Measurements from ENCODE around the gene WEE2.

The WEE2 gene

DNA sequence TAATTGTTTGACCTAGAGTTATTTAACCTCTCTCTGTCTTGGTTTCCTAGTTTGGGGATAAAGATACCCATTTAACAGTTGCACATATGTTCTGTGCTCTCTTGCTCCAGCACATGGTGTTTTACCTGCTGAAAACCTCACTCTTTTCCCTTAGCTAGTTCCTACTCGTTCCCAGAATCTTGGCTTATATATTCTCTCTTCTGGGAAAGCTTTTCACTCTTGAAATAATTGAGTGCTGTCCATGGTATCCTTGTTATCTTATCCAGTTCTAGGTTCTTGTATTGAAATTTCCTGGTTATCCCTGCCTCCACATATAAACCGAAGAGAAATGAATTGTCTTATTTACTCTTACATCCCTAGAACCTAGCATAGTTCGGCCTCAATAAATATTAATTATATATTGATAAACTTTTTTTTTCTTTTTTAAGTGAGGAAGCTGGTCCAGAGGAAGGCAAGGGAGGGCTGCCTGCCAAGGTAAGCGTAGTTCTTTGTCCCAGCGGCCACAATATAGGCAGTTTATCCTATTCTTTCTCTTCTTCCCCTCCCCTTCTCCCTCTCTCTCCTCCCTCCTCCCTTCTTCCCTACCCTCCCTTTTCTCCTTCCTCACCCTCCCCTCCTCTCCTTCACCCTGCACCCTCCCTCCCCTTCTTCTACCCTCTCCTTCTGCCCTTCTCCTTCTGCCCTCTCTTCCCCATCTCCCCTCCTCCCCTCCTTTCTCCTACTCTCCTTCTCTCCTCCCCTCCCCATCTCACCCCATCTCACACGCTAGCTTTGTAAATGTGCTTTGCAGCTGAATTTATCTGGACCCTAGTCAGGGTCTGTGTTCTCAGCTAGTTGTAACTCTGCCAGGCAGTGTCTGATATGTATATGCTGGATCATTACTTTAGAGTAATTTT is 7.9 kb downstream of the WEE2 start:
- H3K4me3 ChIP-seq (replicated peaks in 1 of 2; ENCODE audit: low read depth in 2 of 2, low read length in 2 of 2): no peak overlapping the region
- DNase-seq (ENCODE audit: low read depth in 2 of 2): no peak
- TF ChIP-seq, protein P1, sequence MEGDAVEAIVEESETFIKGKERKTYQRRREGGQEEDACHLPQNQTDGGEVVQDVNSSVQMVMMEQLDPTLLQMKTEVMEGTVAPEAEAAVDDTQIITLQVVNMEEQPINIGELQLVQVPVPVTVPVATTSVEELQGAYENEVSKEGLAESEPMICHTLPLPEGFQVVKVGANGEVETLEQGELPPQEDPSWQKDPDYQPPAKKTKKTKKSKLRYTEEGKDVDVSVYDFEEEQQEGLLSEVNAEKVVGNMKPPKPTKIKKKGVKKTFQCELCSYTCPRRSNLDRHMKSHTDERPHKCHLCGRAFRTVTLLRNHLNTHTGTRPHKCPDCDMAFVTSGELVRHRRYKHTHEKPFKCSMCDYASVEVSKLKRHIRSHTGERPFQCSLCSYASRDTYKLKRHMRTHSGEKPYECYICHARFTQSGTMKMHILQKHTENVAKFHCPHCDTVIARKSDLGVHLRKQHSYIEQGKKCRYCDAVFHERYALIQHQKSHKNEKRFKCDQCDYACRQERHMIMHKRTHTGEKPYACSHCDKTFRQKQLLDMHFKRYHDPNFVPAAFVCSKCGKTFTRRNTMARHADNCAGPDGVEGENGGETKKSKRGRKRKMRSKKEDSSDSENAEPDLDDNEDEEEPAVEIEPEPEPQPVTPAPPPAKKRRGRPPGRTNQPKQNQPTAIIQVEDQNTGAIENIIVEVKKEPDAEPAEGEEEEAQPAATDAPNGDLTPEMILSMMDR (IDR thresholded peaks at IDR 0.05; ENCODE audit: low read depth, low read length): no peak

DNA sequence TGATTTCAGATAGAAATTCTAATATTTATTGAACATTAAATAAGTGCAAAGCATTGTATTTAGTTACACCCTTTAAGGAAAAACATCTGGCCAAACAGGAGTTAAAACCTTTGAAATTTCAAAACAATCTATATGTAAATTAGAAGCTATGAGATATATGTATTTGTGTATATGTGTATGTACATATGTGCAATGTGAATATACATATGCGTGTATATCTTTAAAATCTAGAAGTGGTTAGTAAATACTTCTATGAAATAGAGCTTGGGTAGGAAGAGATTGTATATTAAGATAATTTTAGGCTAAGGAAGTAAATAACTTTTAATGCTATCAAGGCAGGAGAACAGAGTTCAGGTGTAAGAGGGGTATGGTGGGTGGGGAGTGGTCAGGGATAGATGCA is 9.3 kb downstream of the WEE2 start:
- H3K4me3 ChIP-seq (replicated peaks in 1 of 2; ENCODE audit: low read depth in 2 of 2, low read length in 2 of 2): no peak overlapping the region
- no peak for DNase-seq (ENCODE audit: low read depth in 2 of 2)
- TF ChIP-seq, protein P1 (IDR thresholded peaks at IDR 0.05; ENCODE audit: low read depth, low read length): no peak

DNA sequence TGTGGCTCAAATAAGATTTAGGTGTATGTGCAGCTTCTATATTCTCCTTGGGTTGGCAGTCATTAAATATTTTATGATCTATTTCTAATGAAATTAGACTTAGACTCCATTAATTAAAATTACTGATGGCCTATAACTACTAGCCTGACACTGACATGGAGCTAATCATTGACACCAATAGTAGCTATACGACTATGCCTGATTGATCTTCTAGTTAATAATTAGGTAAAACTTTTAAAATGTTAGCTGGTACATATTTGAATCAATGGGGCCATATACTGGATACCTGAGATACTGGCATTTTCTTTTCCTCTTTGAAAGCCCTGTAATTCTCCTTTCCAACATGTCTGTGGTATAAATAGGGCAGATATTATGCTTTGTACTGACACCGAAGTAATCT is 14.4 kb downstream of the WEE2 start:
- no peak overlapping the region for H3K4me3 ChIP-seq (replicated peaks in 1 of 2; ENCODE audit: low read depth in 2 of 2, low read length in 2 of 2)
- no peak for DNase-seq (ENCODE audit: low read depth in 2 of 2)
- TF ChIP-seq, protein P1 (IDR thresholded peaks at IDR 0.05; ENCODE audit: low read depth, low read length): no peak

DNA sequence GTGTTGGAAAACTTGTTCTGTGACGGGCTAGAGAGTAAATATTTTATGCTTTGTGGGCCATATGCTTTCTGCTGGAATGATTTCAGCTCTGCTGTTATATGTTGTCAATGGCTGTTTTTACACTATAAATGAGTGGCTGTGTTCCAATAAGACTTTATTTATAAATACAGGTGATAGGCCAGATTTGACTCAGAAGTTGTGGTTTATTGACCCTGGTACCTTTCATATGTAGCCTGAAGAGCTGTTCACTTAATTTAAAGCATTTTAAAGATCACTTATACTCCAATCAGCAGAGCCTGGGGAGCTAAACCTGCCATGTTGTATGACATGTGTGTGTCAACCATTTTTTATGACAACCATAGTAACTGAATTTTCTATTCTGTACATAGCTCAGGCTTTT is 20.9 kb downstream of the WEE2 start:
- no peak for DNase-seq (ENCODE audit: low read depth in 2 of 2)
- H3K4me3 ChIP-seq (replicated peaks in 1 of 2; ENCODE audit: low read depth in 2 of 2, low read length in 2 of 2): no peak overlapping the region
- TF ChIP-seq, protein P1 (IDR thresholded peaks at IDR 0.05; ENCODE audit: low read depth, low read length): no peak

DNA sequence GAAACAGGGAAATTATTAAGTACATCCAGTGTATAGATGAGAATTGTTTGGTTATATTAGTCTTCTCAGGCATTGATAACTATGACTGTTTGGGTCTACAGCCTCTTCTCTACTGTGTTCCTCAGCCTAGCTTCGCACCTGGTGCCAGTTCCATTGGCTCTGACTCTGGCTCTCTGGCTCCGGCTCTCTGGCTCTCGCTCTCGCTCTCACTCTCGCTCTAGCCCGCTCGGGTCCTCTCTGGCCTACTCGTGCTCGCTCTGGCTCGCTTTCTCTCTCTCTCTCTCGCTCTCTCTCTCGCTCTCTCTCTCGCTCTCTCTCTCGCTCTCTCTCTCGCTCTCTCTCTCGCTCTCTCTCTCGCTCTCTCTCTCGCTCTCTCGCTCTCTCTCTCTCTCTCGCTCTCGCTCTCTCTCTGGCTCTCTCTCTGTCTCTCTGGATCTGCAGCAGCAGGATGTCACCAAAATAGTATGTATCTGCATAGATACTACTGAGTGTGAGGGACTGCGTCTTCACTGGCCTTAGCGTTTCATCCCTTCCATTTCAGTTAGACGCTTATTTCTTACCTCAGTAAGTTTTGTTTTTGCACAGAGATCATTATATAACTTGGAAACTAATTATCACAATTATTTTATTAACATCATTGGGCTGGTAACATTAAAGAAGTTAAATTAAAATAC is 23.5 kb downstream of the WEE2 start:
- H3K4me3 ChIP-seq (replicated peaks in 1 of 2; ENCODE audit: low read depth in 2 of 2, low read length in 2 of 2): no peak overlapping the region
- peak in 1 of 2 donors; percentile 7 for DNase-seq (ENCODE audit: low read depth in 2 of 2)
- TF ChIP-seq, protein P1 (IDR thresholded peaks at IDR 0.05; ENCODE audit: low read depth, low read length): no peak

DNA sequence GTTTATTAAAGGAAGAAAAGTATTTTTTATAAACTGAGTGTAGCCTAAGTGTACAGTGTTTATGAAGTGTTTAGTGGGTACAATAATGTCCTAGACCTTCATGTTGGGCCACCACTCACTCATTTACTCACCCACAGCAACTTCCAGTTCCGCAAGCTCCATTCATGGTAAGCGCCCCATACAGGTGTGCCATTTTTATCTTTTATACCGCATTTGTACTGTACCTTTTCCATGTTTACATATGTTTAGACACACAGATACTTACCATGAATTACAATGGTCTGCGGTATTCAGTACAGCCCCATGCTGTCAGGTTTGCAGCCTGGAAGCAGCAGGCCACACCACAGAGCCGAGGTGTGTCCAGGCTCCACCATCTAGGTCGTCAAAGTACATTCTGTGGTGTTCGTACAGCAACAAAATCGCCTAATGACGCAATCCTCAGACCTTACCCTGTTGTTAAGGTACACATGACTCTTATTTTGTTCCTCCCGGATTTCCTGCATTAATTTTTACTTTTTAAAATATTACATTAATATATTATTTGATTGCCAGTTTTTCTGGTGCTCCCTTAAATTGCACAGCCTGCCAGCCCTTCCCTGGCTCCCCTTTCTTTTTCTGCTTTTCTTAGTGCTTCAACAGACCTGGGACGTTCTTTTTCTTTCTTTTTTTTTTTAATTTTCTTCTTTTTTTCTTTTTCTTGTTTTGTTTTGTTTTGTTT is 29.1 kb downstream of the WEE2 start:
- peak; percentile 8 to 19 for DNase-seq (ENCODE audit: low read depth in 2 of 2)
- TF ChIP-seq, protein P1 (IDR thresholded peaks at IDR 0.05; ENCODE audit: low read depth, low read length): no peak
- H3K4me3 ChIP-seq (replicated peaks in 1 of 2; ENCODE audit: low read depth in 2 of 2, low read length in 2 of 2): peak overlapping the region; percentile 89 to 96

All from cardiac fibroblast (primary cell).